Activated T-cell treated with anti-CD3 and anti-CD28 coated beads, Interleukin-2, amount 50 U/mL, for 72 hours (primary cell): Measurements from ENCODE around the gene GSK3A. TPM values are rescaled to one million over a fixed set of nuclear protein-coding genes. Genes with fewer than 3 reads are reported as not detected.
A peak's percentile ranks its signal among the peaks of the same experiment; 100 is the strongest.

Experiments
- ATAC-seq, 2 donors: fragments of 150-1000 bp; cut with Tn5 transposase; replicated peaks in 1 of 2; 2 replicates each; pipeline ENCODE4 v1.10.0; 2021; ENCODE audit warnings: moderate library complexity in 2 of 2, mild to moderate bottlenecking in 1 of 2
- DNase-seq, 2 donors: peaks; one replicate each; pipeline ENCODE4 v3.0.0; 2021 to 2022; ENCODE audit warnings: mixed read lengths in 1 of 2
- H3K27ac Mint-ChIP-seq: one replicate; pipeline ENCODE4 v1.8.0; 2022; ENCODE audit warnings: mild to moderate bottlenecking, moderate library complexity, mixed read lengths
- H3K27me3 Mint-ChIP-seq: one replicate; pipeline ENCODE4 v1.8.0; 2022; ENCODE audit warnings: low read depth, mixed read lengths
- H3K36me3 Mint-ChIP-seq, 2 donors: one replicate each; pipeline ENCODE4 v1.8.0; 2022; ENCODE audit warnings: mixed read lengths in 2 of 2, mild to moderate bottlenecking in 1 of 2; ENCODE audit not compliant: insufficient read depth in 2 of 2
- H3K4me1 Mint-ChIP-seq: one replicate; pipeline ENCODE4 v1.8.0; 2022; ENCODE audit warnings: low read depth, mixed read lengths
- H3K4me3 Mint-ChIP-seq, 2 donors: one replicate each; pipeline ENCODE4 v1.8.0; 2022; ENCODE audit warnings: mild to moderate bottlenecking in 2 of 2, mixed read lengths in 2 of 2, moderate library complexity in 2 of 2
- H3K9me3 Mint-ChIP-seq, 2 donors: one replicate each; pipeline ENCODE4 v1.8.0; 2022; ENCODE audit warnings: mixed read lengths in 2 of 2
- total RNA-seq, 2 donors: library from RNA; stranded (reverse); gene quantifications; one replicate each; pipeline ENCODE4 v1.2.3, GENCODE V29; 2022

GSK3A gene
- total RNA-seq, 2 donors from 2014 or later, result 39.6 to 43.2 TPM

DNA sequence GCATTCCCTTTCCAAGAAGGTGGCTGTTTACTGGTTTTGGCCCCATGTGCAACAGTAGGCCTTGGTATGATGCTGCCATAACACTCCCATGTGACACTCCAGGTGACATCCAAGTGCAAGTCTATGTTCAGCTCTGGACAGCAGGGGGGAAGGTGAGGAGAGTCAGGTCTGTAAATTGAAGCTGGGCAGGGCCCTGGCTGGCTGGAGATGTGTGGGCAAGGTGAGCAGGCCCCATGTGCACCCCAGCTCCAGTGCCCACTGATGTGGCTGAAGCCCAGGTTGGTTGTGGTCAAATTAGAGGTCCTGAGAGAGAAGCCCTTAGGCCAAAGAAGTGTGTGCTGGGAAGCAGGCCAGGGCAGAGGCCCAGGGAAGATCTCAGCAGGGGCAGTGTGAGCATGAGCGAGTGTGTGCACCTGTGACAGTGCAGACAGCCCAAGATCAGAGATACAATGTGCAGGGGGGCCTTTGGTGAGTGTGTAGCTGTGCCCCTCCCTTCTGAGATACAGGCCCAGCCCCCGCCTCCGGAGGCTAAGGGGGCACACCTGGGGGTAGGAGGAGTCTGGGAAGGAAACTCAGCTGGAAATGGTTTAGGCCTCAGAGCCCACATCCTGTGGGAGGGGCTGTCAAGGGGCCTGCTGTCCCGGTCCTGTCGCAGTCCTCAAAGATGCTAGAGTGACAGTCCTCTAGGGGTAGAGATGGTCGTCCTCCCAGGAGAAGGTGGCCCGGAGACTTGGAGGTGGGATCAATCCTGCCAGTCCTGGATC lies 43.5 kb downstream of the GSK3A start:
- peak overlapping the region; percentile 69 to 95 for H3K4me3 Mint-ChIP-seq
- ATAC-seq, result peak; percentile 60 to 70
- no peaks in the 10 kb centered on the region for H3K27me3 Mint-ChIP-seq
- H3K27ac Mint-ChIP-seq, result peak overlapping the region; percentile 83
- H3K4me1 Mint-ChIP-seq, result peaks cover 79% of the 10 kb centered on the region
- peaks cover 6 to 10% of the 10 kb centered on the region in 2 donors for H3K36me3 Mint-ChIP-seq
- peak; percentile 63 to 73 for DNase-seq
- H3K9me3 Mint-ChIP-seq, result peaks cover 0 to 2% of the 10 kb centered on the region in 2 donors

DNA sequence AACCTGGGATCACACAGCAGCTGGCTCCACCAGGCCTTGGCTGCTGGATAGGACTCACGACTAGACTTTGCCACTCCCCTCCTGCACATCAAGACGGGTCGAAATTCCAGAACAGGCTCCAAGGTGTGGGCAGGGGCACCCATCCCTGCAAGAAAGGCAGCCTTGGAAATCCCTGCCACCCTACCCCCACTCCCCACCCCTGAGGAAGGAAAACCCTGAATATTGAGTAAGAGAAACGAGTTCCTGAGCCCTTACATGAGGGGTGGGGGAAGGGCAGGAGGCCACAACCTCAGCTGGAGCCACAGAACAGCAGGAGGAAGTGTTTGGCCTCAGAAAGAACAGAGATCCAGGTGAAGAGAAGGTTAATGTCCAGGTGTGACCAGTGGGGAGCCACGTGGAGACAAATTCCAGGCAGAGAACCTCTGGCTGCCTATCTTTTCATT lies 45.0 kb downstream of the GSK3A start:
- Mint-ChIP-seq H3K27me3 (no peaks in the 10 kb centered on the region), H3K4me3 (no peak overlapping the region), H3K36me3 (peaks cover 8 to 10% of the 10 kb centered on the region in 2 donors), H3K4me1 (peaks cover 68% of the 10 kb centered on the region), H3K9me3 (peaks cover 2% of the 10 kb centered on the region in 2 donors), H3K27ac (peak overlapping the region; percentile 38)
- ATAC-seq (no peak), DNase-seq (no peak)

DNA sequence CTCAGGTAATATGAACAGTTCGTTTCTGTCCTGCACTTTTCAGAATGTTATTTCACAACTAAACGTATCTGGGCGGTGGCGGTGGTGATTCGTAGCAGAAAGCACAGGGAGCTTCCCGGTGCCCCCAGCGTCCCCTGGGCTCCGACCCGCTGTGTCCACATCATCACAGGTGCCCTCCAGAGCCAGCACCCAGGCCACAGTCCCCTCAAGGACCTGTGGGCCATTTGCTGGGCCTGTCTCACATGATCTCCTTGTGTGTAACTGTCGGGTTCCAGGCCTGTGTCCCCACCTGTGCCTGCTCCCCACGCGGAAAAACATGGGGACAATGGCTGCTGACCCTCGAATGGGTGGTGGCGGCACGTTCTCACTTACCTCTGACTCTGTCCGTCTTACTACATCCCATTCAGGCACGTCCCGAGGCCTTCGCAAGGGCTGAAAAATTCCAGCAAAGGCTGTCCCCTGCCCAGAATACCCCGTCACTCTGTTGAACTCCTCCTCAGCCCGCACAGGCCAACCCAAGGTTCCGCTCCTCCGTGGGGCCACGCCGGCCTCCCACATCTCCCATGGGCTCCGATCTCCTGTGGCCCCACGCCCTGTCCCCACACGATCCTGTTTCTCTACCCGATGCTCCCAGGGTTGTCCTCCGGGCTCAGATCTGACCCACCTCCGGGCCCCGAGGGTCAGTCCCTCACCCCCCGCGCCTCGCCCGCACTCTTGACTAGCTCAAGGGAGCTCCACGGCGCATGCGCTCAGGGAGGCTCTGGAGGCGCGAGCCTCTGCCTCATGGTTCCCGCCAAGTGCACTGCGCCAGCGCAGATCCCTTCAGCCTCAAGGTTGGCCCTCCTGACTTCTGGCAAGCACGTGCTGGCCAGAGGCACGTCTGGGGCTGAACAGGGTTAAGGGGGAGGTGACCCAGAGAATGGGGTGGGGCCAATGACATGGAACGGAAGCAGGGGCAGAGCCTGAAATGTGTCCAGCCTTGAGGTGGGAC lies 46.1 kb downstream of the GSK3A start:
- Mint-ChIP-seq H3K4me1 (peaks cover 68% of the 10 kb centered on the region), H3K27me3 (no peaks in the 10 kb centered on the region), H3K36me3 (peaks cover 7 to 8% of the 10 kb centered on the region in 2 donors)

DNA sequence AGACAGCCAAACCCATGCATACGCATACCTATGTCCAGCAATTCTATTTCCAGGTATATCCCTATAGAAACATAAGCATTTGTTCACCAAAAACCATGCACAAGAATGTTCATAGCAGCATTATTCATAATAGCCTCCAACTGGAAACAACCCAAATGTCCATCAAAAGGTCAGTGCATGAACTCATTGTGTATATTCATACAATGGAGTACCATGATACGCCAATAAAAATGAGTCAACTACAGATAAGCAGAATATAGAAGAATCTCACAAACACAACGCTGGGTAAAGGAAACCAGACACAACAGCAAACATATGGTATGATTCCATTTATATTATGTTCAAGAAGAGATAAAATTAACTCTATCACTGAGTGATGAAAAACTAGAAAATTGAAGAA lies 48.7 kb downstream of the GSK3A start:
- peaks cover 2% of the 10 kb centered on the region in 2 donors for H3K9me3 Mint-ChIP-seq
- no peak overlapping the region for H3K4me3 Mint-ChIP-seq
- H3K4me1 Mint-ChIP-seq, result peaks cover 46% of the 10 kb centered on the region
- no peak for DNase-seq
- peaks cover 6% of the 10 kb centered on the region in 2 donors for H3K36me3 Mint-ChIP-seq
- H3K27me3 Mint-ChIP-seq, result no peaks in the 10 kb centered on the region
- no peak overlapping the region for H3K27ac Mint-ChIP-seq
- ATAC-seq, result no peak

More for the DNA sequence above, 46.1 kb downstream of the GSK3A start:
- ATAC-seq, result no peak
- peaks cover 2% of the 10 kb centered on the region in 2 donors for H3K9me3 Mint-ChIP-seq
- H3K4me3 Mint-ChIP-seq, result no peak overlapping the region
- DNase-seq, result no peak
- peak overlapping the region; percentile 21 for H3K27ac Mint-ChIP-seq

DNA sequence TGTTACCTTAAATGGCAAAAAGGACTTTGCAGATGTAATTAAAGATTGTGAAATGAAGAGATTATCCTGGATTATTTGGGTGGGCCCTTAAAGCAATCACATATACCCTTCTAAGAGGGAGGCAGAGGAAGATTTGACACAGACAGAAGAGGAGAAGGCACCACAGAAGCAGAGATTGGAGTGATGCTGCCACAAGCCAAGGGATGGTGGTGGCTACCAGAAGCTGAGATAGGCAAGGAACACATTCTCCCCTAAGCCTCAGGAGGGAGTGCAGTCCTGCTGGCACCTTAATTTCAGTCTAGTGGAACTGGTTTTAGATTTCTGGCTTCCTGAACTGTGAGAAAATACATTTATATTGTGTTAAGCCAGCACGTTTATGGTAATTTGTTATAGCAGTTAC lies 49.1 kb downstream of the GSK3A start:
- H3K27ac Mint-ChIP-seq, result no peak overlapping the region
- DNase-seq (no peak), ATAC-seq (no peak)
- peaks cover 4% of the 10 kb centered on the region in 2 donors for H3K36me3 Mint-ChIP-seq
- H3K4me3 Mint-ChIP-seq, result no peak overlapping the region
- H3K27me3 Mint-ChIP-seq, result no peaks in the 10 kb centered on the region
- peaks cover 2% of the 10 kb centered on the region in 2 donors for H3K9me3 Mint-ChIP-seq
- peaks cover 42% of the 10 kb centered on the region for H3K4me1 Mint-ChIP-seq

DNA sequence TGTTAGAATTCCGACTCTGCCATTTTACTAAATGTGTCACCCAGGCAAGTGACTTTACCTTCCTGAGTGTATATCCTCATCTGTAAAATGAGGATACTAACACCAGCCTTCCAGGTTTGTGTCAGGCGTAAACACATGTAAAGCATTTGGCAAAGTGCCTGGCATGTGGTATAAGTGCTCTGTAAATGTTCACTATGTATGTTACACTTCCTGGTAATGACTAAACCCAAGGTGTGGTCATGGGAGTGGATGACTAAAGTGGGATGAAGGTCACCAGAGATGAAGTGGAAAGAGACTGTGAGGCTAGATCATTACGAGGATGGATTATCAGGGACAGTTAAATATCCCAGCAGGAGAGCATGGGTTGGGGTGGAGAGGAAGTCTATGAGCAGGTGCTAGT lies 50.5 kb downstream of the GSK3A start:
- peak; percentile 63 to 74 for DNase-seq
- peak; percentile 93 to 95 for ATAC-seq
- Mint-ChIP-seq H3K4me3 (peak overlapping the region; percentile 0 to 12), H3K4me1 (peaks cover 33% of the 10 kb centered on the region), H3K27me3 (no peaks in the 10 kb centered on the region), H3K36me3 (peaks cover 4% of the 10 kb centered on the region in 2 donors), H3K9me3 (peaks cover 2% of the 10 kb centered on the region in 2 donors), H3K27ac (no peak overlapping the region)

DNA sequence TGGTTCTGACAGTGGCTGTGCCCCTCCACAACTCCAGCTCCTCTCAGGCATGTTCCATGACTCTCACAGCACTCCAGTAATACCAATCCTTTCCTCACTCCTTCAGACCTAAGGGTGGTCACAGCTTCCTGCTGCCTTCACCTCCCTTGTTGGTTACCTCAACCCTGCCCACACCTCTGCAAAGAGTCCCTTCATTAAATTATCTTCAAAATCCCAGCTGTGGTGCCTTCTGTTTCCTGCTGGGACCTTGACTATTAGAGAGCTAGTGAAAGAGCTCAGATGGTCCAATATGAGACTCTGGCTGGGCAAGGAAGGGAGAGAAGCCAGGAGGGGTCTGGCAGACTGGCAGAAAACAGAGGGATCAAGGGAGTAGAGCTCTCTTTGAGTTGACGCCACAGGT lies 51.1 kb downstream of the GSK3A start:
- H3K36me3 Mint-ChIP-seq, result peaks cover 4% of the 10 kb centered on the region in 2 donors

DNA sequence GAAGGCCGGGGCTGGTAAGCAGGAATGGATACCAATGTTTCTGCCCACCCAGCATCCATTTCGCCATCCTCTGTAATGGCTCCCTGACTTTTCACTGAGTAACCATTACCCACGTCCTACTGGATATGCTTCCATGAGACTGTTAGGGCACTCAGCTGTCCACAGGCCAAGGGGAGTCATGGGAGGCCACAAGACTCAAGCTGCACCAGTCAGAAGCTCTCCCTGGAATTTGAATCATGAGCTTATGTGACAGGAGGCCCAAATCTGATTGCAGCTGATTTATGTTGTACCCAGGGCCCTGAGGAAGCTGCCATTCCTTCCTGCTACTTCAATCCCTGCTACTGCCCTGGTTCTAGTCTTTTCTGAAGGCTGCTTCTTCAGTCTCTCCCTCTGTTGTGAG lies 53.3 kb downstream of the GSK3A start:
- Mint-ChIP-seq H3K4me1 (peaks cover 37% of the 10 kb centered on the region), H3K36me3 (peaks cover 2 to 4% of the 10 kb centered on the region in 2 donors), H3K4me3 (no peak overlapping the region), H3K9me3 (peaks cover under 1 to 2% of the 10 kb centered on the region in 2 donors), H3K27ac (no peak overlapping the region), H3K27me3 (no peaks in the 10 kb centered on the region)
- ATAC-seq (no peak), DNase-seq (no peak)

More for the DNA sequence above, 51.1 kb downstream of the GSK3A start:
- H3K9me3 Mint-ChIP-seq, result peaks cover 2% of the 10 kb centered on the region in 2 donors
- H3K4me3 Mint-ChIP-seq, result peak overlapping the region in 1 of 2 donors; percentile 12
- ATAC-seq (peak; percentile 22 to 25), DNase-seq (no peak)
- peak overlapping the region; percentile 5 for H3K27ac Mint-ChIP-seq
- H3K4me1 Mint-ChIP-seq, result peaks cover 28% of the 10 kb centered on the region
- H3K27me3 Mint-ChIP-seq, result no peaks in the 10 kb centered on the region

DNA sequence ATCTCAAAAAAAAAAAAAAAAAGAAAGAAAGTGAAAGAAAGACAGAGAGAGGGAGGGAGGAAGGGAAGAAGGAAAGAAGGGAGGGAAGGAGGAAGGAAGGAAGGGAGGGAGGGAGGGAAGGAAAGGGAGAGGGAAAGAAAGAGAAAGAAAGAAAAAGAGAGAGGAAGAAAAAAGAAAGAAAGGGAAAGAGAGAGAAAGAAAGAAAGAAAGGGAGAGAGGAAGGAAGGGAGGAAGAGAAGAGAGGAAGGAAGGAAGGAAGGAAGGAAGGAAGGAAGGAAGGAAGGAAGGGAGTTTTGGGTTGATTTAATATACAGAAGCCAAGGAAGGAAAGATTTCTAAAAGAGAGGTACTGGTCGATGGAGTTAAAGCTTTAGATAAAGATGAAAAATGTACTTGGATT lies 53.7 kb downstream of the GSK3A start:
- Mint-ChIP-seq H3K9me3 (peaks cover 0 to 2% of the 10 kb centered on the region in 2 donors), H3K4me1 (peaks cover 36% of the 10 kb centered on the region), H3K36me3 (peaks cover 0 to 4% of the 10 kb centered on the region in 2 donors), H3K4me3 (no peak overlapping the region), H3K27ac (no peak overlapping the region), H3K27me3 (no peaks in the 10 kb centered on the region)
- DNase-seq (no peak), ATAC-seq (no peak)

DNA sequence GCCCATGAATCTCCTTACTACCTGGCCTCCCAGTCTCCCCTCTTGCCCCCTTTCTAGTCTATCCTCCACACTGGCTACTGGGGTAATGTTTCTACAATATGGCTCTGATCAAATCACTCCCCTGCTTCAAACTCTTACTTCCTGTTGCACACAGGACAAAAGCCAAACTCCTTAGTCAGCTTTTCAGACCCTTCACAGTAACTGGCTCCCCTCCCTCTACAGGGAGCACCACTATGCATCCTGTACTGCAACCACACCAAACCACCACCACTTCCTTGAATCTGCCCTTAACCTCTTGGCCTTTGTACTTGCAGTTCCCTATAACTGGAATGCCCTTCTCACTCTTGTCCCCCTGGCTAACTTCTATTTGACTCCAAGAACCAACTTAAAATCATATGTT lies 57.1 kb downstream of the GSK3A start:
- peak in 1 of 2 donors; percentile 11 for DNase-seq

DNA sequence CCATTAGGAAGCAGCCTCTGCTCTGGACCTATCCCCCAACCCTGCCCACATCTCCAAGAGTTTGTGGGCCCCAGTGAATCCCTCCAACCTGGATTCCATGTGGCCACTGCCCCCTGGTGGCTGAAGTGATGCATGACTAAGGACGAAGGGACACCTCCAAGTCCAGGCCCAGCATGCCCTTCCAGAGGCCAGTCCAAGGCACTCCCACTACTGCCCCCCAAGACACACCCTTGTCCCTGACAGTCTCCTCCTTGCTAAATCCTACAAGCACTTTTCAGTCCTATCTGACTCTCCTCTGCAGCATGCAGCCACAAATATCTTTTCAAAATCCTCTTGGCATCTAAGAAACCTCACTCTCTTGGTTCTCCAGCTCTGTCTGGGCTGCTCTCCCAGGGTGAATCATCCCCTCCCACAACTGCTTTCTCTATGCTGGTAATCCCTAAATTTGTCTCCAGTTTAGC lies 58.0 kb downstream of the GSK3A start:
- Mint-ChIP-seq H3K9me3 (no peaks in the 10 kb centered on the region), H3K4me3 (no peak overlapping the region), H3K4me1 (peaks cover 24% of the 10 kb centered on the region), H3K27me3 (no peaks in the 10 kb centered on the region), H3K36me3 (no peaks in the 10 kb centered on the region), H3K27ac (peak overlapping the region; percentile 86)
- peak; percentile 75 to 82 for DNase-seq
- ATAC-seq, result peak; percentile 74

More for the DNA sequence above, 57.1 kb downstream of the GSK3A start:
- Mint-ChIP-seq H3K36me3 (no peaks in the 10 kb centered on the region), H3K4me1 (peaks cover 24% of the 10 kb centered on the region), H3K9me3 (no peaks in the 10 kb centered on the region), H3K27me3 (no peaks in the 10 kb centered on the region), H3K4me3 (peak overlapping the region in 1 of 2 donors; percentile 29), H3K27ac (peak overlapping the region; percentile 86)
- ATAC-seq, result peak; percentile 56 to 79
